ENCODE data around the gene SYT3.
"Not testable (repeated sequence)": the region's sequence is repeated elsewhere in the genome, so short reads cannot be mapped to it uniquely, and the experiment has no call there.

DNA sequence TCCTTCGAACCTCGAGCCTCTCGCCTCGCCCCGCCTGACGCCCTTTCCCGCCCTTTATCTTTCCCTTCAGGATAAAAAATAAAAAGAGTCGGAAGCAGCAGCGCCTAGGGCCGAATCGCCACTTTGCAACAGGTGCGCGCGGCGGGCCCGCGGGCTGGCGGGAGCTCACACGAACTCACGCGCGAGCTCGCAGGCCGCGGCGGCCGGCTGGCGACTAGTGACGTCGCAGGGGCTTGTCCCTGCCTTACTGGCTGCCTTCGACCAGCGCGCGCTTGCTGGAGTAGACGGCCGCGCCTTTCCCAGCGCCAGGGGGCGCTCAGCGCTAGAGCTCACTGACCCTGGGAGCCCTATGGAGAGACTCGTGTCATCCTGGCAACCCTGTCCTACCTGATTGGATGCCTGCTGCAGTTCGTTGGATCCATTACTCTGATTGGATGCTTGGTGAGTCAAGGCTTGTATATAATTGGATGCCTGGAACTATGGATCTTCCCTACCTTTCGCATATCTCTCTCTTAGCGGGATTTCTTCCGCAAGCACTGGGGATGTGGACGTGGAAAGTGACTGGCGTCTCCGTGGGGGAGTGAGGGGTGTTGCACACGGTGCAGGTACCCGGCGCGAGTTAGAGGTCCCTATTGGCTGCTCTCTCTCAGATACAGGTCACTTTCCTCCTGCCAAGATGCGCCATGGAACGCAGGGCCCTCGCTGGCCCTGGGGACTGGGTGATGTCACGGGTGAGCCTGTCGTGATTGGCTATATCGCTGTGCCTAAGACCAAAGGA lies 33.4 kb downstream of the SYT3 start:
- not testable (repeated sequence) for TF ChIP-seq CTCF, POLR2A (IDR thresholded peaks at IDR 0.05)
